GM12892 (cell line): ENCODE data around the gene NAP1L1.

Experiments
- DNase-seq: peaks from one replicate; pipeline ENCODE4 v3.0.0; 2011; ENCODE audit not compliant: insufficient read length
- FAIRE-seq: peaks from 2 replicates; lab custom pipeline; 2011; peaks lifted over from hg19 to GRCh38; lab: Jason Lieb, UNC
- POLR2A ChIP-seq: IDR thresholded peaks from 2 replicates; pipeline ENCODE4 v1.6.1; 2011; ENCODE audit warnings: low read depth, low read length, control low read depth
- POLR2AphosphoS5 ChIP-seq: IDR thresholded peaks from 2 replicates; pipeline ENCODE4 v1.6.1; 2011; ENCODE audit warnings: low read depth, low read length, control low read depth
- TAF1 ChIP-seq: IDR thresholded peaks from 2 replicates; pipeline ENCODE4 v1.6.1; 2011; ENCODE audit warnings: low read depth, mild to moderate bottlenecking, control low read depth, low read length, borderline replicate concordance

NAP1L1 gene

GRCh38 chr12:76008428-76008827, 76.1 kb downstream of the NAP1L1 start:
- no peak for DNase-seq
- no peak for FAIRE-seq
- TF ChIP-seq POLR2A: no peak
- TF ChIP-seq TAF1: no peak
- TF ChIP-seq POLR2AphosphoS5: no peak

DNA sequence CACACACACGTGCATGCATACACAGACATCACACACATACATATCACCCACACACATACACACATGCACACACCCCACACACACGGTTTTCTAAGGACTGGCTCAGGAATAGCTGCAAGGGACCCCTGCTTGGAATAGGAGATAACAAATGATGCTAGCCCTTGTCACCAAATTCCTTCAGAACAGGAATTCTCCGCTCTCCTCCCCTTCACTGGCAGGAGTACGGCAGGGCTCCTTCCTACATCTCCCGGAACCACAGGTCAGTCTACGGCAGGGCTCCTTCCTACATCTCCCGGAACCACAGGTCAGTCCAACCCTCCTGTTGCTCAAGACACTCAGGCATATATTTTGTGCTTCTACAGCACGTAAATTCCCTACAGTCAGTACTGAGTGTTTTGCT, 76.8 kb downstream of the NAP1L1 start:
- TF ChIP-seq POLR2AphosphoS5: no peak
- FAIRE-seq (no peak), DNase-seq (no peak)

- DNase-seq (no peak), FAIRE-seq (no peak)
- no peak for TF ChIP-seq TAF1
- TF ChIP-seq POLR2AphosphoS5: no peak
- no peak for TF ChIP-seq POLR2A
Measured at GRCh38 chr12:76006028-76006925, 78.2 kb downstream of the NAP1L1 start.

DNA sequence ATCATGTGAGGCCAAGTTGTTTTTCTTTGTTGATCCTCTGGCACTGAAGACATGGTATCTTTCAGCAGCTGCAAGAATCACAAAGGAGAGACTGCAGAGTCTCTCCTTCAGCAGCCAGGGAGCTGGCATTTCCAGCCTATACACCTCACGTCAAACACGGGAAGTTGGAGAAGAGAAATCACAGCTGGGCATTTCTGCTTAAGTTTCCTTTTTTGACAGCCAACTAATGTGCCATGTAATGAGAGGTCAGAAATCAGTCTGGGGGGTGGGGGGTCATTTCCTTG, 81.2 kb downstream of the NAP1L1 start:
- TF ChIP-seq POLR2AphosphoS5 (no peak), POLR2A (no peak), TAF1 (no peak)

GRCh38 chr12:76002598-76003354, 81.7 kb downstream of the NAP1L1 start:
- DNase-seq (no peak), FAIRE-seq (no peak)
- TF ChIP-seq TAF1 (no peak), POLR2A (no peak), POLR2AphosphoS5 (no peak)

More for the DNA sequence above, 81.2 kb downstream of the NAP1L1 start:
- FAIRE-seq (no peak), DNase-seq (no peak)

DNA sequence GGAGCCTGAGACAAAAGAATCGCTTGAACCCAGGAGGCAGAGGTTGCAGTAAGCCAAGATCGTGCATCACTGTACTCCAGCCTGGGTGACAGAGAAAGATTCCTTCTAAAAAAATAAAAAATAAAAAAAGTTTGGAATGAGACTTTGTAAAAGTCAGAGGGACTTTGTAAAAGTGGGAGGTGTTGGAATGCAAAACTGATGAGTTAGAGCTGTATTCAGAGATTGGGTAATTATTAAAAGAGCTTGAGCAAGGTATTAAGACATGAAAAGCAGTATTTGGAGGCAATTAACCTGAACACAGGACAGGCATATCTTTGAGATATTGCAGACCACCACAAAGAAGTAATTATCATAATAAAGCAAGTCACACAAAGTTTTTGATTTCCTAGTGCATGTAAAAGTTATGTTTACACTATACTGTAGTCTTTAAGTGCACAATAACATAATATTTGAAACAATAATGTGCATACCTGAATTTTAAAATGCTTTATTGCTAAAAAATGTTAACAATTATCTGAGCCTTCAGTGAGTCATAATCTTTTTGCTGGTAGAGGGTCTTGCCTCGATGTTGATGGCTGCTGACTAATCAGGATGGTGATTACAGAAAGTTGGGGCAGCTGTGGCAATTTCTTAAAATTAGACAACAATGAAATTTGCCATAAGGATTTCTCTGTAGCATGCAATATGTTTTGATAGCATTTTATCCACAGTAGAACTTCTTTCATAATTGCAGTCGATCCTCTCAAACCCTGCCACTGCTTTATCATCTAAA, 86.0 kb downstream of the NAP1L1 start:
- DNase-seq (no peak), FAIRE-seq (no peak)
- no peak for TF ChIP-seq POLR2A
- TF ChIP-seq POLR2AphosphoS5: no peak
- no peak for TF ChIP-seq TAF1

- FAIRE-seq: no peak
- DNase-seq: no peak
- TF ChIP-seq TAF1 (no peak), POLR2A (no peak), POLR2AphosphoS5 (no peak)
Measured at GRCh38 chr12:75997658-75998057, 86.8 kb downstream of the NAP1L1 start.

- FAIRE-seq (no peak), DNase-seq (no peak)
- no peak for TF ChIP-seq POLR2A
- no peak for TF ChIP-seq POLR2AphosphoS5
- TF ChIP-seq TAF1: no peak
Measured at GRCh38 chr12:75996861-75997447, 87.5 kb downstream of the NAP1L1 start.

DNA sequence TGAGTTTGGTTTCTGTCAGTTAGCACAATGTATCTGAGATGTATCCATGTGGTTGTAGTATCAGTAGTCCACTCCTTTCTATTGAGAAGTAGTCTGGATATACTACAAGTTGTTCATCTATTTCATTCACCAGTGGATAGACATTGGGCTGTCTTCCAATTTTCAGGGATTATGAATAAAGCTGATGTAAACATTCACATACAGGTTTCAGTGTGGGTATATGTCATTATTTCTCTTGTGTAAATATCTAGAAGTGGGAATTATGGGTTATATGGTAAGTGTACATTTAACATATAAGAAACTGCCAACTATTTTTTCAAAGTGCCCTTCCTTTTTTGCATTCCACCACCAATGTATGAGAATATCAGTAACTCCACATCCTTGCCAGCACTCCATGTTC, 88.8 kb downstream of the NAP1L1 start:
- TF ChIP-seq POLR2A: no peak
- no peak for TF ChIP-seq POLR2AphosphoS5
- TF ChIP-seq TAF1: no peak
- no peak for DNase-seq
- no peak for FAIRE-seq

DNA sequence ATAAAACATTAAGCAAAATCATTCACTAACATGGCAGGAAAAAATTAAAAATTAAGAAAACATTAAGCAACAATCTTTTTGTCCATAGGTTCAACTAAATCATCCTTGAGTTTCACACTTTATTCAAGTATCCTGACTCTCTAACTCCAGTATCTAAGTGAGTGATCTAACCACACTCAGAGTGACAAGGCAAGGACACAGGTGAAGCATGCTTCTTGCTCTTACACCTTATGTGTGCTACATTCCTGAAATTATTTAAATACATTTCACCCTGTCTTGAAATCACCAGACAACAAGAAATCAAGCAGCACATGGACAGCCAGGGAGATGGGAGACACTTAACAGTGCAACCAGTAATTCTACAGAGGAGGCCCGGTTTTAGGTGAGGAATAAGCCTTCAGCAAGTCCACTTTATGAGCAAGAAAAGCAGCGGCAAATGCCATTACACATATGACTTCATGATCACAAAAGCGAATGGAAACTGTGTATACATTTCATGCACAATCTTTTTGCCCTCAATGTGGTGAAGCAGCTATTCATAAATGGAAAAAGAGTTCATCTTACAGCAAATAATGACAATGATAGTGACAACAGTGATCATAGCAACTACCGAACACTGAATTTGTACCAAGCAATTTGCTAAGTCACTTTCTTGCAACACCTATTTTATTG, 90.3 kb downstream of the NAP1L1 start:
- no peak for DNase-seq
- no peak for TF ChIP-seq POLR2AphosphoS5
- TF ChIP-seq POLR2A: no peak
- no peak for TF ChIP-seq TAF1
- no peak for FAIRE-seq
